NCI-H446 (cell line): ENCODE measurements around the gene DAPK1.
"Not testable (repeated sequence)": the region's sequence is repeated elsewhere in the genome, so short reads cannot be mapped to it uniquely, and the experiment has no call there.

Experiments
- DNase-seq, 2 experiments: peaks; one replicate each; lab custom pipeline; 2025; lab: John Stamatoyannopoulos, UW

DAPK1 gene

DNA sequence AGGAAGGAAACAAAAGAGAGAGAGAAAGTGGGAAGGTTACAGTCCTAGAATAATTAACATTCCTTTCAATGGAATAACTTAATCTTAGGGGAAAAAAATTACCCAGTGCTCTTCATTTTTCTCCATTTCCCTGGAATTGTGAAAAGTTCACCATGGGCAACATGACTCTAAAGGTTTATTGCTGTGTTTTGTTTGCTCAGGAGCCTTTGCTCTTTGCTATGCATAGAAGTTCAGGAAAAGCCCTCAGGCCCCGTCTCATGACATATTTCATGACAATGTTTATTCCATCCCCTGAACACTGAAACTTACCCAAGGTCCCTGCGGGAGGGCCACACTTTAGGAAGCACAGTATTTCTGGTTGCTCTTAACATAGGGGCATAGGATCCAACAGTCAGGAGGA is 218.5 kb downstream of the DAPK1 start:
- DNase-seq, result no peak

DNA sequence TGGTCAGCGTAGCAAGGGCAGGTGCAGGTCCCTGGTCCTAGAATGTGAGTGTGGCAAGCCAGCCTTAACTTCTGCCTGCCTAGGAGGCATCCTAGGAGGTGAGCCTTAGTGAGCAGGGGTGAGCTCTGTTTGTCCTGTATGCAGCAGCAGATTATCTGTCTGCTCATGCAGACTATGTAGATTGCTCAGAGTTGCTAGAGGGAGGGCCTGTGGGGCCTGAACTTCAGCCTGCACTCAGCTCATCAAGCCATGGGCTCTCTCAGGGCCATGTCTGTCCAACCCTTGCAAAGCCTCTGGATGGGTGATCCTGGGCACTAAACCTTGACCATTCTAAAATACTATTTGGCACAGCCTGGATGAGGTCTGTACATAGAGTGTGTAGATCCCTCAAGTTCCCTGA is 219.8 kb downstream of the DAPK1 start:
- no peak for DNase-seq

DNA sequence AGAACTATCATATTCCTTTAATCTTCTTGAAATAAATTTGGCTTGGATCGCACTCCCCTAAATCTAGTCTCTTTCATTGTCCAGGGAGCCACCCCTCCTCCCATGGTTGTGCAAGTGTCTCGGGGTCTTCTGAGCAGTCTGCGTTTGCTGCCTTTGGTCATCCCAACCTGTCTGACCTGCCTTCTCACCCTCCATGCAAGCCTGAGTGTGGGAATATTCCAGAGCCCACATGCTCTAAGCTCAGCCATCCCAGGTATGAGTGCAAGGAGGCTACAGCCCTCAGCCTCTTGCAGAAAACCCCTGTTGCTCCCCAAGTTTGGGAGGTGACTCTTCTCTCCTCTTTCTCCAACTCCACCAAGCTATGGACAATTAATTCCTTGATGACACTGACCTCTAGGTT is 220.6 kb downstream of the DAPK1 start:
- DNase-seq, result no peak

DNA sequence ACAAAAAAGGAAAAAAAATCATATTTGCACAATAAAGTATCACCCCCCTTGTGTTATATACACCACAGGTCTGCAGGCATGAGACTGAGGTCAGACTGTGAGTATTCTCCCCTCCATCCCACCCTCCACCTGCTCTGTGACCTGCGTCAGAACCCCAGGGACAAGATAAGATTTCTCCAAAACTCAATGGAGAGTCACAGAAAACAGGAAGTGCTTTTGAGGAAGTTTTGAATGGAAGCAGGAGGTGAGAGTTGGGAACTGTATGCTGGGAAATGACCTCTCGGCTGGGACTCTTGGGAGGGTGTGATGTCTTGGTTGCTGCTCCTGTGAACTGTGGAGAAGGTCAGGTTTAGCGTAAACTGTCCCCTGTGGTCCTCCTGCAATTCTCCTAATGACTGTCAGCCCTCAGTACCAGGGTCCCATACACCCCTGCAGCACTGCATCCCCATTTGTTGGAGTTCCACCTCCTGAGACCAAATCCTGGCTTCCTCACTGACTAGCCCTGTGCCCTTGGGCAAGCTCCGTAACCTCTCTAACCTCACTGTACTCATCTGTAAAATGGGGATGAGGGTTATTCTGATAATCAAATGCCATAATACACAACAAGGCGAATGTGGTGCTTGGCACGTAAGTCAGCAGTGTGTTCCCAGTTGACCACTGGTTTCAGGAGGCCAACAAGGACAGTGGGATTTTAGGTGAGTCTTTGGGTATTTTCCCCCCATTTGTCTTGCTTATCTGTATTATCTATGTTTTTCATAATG is 221.4 kb downstream of the DAPK1 start:
- DNase-seq, result no peak

DNA sequence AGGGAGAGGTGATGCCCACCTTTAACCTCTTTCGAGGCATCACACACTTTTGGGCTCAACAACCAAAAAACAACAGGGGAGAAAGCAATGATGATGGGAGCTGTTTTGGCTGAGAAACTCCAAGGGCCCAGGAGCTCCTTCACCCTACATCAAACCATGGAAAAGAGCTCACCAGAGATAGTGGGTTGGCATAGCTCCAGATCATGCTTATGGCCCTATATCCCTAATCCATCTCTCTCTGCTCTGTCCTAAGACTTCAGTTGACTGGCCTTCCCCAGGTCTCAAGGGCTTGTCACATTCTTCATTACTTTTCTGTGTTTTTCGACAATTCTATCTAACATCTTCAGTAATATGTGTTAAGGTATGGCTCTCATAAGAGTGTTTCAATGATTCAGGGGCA is 222.5 kb downstream of the DAPK1 start:
- DNase-seq, result no peak

DNA sequence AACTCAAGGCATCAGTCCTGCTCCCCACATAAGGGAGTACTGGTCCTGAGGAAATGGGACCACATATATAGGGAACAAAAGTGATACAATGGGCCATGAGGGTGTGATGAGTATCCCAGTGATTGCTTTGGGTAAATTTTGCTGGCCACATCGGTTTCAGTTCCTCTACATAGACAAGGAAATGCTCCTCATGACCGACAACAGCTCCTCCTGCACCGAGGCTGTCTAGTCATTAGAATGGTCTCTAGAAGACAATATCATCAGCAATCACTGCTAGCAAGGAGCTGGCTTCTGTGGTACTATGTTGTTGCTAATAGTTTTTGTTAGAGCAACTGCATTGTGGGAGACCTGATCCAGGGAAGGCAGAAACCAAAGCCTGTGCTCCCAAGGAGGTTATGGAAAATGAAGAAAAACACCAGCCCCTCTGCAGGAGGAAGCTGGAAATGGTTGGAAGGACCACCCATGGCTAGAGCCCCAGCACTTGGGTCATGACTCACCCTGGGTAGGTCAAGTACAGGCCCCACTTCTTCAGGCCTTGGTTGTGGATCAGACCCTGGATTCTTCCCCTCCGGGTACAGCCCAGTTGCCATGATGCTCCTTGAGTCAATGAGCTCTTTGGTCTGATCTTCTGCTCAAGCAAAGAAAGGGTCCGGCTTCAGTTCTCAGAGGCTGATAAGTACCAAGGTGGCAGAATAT is 224.9 kb downstream of the DAPK1 start:
- DNase-seq, result no peak

DNA sequence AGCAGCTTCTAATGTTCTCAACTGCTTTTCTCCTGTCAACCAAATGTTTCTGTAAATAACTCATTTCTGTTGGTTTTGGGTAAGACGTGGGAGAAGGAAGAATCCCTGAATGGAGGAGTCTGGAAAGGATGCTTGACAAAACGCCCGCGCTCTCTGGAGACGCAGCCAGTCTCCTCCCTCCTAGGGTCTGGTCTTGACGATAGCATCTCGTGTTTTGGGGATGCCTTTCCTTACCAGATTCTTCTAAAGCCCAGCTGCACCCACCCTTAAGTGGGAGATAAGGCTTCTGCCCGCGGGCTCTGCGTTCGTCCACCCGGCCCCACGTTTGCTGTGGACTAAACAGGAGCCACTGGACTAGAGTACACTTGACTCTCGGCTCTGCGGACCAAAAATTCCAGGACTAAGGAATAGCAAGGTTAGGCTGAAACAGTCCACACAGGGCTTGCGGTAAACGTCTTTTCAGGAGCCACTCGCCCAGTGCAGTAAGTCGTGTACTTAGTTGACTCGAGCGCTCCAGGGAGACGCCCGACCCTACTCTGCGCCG is 227.8 kb downstream of the DAPK1 start:
- no peak for DNase-seq

DNA sequence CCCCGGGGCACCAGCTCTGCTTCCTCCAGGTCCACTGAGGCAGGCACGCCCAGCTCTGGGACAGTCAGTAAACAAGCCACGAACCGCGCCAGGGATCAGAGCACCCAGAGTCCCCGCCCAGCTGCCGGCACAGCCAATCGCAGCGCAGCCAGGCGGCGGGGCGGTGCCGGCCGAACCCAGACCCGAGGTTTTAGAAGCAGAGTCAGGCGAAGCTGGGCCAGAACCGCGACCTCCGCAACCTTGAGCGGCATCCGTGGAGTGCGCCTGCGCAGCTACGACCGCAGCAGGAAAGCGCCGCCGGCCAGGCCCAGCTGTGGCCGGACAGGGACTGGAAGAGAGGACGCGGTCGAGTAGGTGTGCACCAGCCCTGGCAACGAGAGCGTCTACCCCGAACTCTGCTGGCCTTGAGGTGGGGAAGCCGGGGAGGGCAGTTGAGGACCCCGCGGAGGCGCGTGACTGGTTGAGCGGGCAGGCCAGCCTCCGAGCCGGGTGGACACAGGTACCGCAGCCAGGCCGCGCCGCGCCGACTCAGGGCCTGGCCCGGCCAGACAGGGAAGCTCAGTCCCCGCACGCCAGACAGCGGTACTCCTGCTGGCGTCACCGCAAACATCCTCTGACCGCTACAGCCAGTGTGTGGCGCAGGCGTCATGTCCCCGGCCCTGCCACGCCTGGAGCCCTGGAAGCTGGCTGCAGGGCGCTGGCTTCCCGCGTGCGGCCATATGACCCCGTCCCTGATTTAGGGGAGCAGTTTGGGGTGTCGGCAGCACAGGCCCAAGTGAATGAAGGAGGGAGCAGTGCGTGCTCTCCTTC is 228.4 kb downstream of the DAPK1 start, which contains the start of gene CTSL:
Gene CTSL (plus strand): TSS at position 220 of the 810 bp plus-strand sequence. CDS start 1,485 bp downstream, outside the sequence.
- no peak for DNase-seq

DNA sequence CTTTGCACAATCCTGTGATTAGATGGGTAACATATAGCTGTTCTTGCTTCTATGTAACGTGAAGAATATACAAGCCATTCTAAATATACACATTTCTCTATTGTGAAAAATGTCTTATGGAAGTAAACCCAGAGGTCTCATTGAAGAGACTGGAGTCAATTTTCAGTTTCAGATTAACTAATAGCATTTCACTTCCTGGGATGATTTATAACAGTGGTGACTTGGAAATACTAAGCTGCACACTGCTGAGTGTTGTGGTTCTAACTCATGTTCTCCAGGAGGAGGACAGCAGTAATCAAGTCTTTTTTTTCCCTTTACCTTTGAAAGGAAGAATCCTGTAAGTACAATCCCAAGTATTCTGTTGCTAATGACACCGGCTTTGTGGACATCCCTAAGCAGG is 231.6 kb downstream of the DAPK1 start:
- no peak for DNase-seq

DNA sequence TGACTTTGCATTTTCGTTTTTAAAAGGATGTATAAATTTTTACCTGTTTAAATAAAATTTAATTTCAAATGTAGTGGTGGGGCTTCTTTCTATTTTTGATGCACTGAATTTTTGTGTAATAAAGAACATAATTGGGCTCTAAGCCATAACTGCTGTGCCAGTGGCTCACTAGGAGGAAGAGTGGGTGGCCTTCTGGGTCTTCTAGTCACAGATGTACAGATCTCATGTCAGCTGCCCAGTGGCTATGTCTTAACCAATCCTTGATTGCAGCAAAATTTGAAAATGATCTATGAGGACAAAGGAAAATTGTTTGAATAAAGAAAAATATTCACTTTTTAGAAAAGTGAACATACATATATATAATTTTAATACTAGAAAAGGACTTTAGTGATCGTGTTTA is 233.7 kb downstream of the DAPK1 start:
- no peak for DNase-seq

DNA sequence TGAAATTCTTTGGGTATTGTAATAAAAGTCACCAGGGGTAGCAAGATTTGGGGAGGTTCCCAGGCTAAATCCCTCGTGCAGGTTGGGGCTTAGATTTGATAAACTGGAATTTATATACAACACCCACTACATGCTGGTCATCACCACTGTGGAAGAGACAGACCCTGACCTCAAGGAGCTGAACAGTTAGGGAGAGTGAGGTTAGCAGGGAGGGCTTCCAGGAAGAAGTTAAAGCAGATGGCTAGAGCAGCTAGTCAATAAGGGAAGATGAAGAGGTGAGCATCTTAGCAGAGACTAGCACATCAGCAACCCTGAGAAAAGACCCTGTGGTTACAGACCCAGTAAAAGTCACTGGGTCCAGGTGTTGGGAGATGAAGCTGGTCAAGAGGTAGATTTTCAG is 234.7 kb downstream of the DAPK1 start:
- no peak for DNase-seq

DNA sequence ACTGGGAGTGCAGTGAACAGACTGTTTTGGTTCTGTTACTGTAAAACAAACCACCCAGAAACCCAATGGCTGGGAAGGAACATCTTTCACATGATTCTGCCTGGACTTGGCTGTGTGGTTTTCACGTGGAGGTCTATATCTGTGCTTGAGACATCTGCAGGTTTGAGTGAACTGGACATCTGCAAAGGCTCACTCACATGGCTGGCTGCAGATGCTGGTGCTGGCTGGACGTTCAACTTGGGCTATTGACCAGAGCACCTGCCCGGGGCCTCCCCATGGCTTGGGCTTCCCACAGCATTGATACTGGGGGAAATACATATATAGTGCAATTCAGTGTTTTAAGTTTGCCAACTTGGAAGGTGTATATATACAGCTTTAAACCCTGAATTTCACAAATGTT is 235.1 kb downstream of the DAPK1 start:
- DNase-seq, result no peak

DNA sequence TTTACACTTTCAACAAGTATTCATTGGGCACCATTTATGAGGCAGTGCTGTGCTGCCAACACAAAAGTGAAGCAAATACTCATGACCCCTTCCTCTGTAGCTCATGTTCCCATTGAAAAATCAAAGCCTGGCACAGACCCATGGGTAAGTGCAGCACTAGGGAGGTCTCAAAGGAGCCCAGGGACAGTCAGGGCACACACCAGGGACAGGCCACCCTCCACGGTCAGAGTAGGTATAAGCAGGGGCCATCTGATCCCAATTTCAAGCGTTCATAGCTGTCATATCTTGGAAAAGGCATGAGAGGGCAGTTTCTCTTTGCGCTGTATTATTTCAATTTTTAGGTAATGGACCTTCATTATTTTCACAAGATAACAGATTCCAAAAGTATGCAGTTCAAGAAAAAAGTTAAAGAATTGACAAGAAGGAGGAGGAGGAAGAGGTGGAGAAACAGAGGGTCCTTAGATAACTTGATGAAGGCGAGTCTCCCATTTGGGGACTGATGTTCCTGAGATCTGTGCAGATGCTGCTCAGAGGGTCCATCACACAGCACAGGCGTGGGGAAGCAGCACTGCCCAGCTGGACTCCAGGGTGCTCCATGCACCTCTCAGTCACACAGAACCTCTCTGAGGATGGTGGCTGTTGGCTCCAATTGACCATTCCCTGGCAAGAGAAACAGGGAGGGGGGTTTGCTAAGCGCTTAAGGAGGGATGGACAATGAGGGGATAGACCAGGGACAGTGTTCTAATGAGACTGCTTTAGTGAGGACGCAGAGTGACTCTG is 235.8 kb downstream of the DAPK1 start:
- no peak for DNase-seq

DNA sequence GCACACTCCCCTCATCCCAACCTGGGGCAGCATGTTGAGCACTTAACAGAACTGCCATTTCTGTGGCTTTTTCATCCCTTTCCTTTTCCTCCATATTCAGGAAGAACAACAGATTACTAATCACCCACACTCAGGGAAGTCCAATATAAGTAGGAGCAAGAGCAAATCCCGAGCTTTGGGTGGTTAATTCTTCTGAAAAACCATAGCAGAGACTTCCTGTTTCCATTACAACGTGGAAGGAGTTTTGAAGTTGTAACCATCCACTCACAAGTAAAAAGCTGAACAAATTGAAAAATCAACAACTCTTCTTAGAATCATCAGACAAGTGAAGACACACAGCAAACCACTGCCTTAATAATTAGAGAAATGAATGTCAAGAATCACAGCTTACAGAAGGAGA is 236.4 kb downstream of the DAPK1 start:
- DNase-seq, result no peak

DNA sequence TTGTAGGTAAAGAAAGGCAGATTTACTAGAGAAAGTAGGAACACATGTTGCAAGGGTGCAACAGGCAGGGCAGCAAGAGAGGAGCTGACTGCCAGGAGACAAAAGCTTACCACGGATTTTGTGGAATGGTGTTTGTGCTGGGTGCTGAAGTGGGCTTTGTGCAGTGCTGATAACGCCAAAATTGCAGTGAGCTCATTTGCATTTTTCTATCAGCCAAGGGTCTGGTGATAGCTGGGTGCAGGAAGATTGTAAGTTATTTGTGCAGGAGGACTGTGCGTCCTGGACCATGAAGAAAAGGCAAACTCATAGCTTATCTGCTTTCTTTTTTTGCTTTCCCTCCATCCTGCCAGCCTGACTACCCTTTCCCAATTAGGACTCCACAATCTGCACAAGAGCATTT is 241.9 kb downstream of the DAPK1 start:
- DNase-seq, result no peak

DNA sequence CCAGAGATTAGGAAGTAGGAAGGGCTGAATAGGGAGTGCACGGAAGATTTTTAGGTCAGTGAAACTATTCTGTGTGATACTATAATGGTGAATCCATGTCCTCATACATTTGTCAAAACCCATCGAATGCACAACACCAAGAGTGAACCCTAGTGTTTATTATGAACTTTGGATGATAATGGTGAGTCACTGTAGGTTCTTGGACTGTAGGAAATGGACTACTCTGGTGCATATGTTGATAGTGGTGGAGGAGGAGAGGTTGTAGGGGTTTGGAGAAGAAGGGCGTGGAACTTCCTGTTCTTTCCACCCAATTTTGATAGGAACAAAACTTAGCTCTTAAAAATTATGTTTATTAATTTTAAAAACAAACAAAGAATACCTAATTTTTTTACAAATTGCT is 242.5 kb downstream of the DAPK1 start:
- no peak for DNase-seq

DNA sequence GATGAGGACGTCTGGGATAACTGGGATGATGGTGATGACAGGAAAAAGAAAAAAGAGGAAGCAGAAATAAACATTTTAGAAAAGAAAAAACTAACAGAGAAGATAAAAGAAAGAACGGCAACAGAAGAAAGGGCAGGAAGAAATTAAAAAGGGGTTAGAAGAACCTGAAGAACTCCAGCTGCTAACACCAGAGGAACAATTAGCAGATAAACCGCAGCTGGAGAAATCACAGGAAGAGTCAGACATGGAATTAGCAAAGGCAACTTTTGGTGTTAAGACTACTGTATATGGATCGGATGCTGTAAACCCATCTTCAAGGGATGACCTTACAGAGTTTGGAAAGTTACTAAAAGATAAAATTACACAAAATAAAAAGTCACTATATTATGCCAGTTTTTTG is 243.7 kb downstream of the DAPK1 start:
- no peak for DNase-seq

DNA sequence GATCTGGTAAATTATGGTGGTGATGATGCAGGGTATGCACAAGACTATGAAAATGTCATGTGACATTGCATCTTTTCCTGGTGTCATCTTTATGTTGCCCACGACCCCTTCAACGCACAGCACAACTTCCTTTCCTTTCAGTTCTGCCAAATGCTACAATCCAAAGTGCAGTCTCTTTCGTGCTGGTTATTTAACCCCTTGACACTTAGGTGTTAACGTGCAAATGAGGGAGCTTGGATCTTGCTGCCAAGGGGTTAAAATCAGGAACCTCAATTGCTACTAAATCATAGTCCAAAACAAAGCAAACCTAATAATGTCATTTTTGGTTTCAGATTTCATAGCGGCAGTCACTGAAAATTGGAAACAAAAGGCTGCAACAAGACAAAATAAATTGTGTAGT is 244.2 kb downstream of the DAPK1 start:
- no peak for DNase-seq

DNA sequence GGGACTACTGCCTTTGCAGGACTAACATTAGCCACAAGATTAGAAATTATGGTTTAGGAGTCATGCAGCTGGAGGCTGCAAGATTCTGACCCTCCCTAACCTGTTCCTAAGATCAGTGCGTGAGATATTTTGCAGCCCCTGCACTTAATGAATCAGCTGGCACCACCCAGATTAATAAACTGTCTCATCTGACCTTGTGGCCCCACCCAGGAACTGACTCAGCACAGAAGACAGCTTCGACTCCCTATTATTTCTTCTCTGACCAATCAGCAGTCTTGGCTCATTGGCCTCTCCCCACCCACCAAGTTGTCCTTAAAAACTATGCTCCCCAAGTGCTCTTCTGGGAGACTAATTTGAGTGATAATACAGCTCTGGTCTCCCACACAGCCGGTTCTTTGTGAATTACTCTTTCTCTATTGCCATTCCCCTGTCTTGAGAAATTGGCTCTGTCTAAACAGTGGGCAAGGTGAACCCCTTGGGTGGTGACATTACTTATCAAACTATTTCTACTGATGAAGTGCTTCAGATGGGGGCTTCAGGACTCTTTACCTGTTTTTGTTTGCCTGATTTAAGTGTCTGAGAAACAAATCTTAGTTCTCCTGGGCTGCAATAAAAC is 245.3 kb downstream of the DAPK1 start:
- no peak for DNase-seq

DNA sequence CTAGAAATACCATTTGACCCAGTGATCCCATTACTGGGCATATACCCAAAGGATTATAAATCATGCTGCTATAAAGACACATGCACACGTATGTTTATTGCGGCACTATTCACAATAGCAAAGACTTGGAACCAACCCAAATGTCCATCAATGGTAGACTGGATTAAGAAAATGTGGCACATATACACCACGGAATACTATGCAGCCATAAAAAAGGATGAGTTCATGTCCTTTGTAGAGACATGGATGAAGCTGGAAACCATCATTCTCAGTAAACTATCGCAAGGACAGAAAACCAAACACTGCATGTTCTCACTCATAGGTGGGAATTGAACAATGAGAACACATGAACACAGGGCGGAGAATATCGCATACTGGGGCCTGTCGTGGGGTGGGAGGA is 246.6 kb downstream of the DAPK1 start:
- not testable (repeated sequence) for DNase-seq

DNA sequence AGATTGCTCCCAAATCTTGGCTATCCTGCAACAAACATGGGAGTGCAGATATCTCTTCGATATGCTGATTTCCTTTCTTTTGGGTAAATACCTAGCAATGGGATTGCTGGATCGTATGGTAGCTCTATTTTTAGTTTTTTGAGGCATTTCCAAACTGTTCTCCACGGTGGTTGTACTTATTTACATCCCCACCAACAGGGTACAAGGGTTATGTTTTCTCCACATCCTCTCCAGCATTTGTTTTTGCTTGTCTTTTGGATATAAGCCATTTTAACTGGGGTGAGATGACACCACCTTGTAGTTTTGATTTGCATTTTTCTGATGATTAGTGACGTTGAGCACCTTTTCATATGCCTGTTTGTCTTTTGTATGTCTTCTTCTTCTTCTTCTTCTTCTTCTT is 248.5 kb downstream of the DAPK1 start:
- DNase-seq, result no peak
